ENCODE measurements around the gene RARRES2.

RARRES2 gene

GRCh38 chr7:150361402-150361801 is 20.0 kb upstream of the RARRES2 start:
- DNase-seq (ENCODE audit: low read depth), result no peak

DNA sequence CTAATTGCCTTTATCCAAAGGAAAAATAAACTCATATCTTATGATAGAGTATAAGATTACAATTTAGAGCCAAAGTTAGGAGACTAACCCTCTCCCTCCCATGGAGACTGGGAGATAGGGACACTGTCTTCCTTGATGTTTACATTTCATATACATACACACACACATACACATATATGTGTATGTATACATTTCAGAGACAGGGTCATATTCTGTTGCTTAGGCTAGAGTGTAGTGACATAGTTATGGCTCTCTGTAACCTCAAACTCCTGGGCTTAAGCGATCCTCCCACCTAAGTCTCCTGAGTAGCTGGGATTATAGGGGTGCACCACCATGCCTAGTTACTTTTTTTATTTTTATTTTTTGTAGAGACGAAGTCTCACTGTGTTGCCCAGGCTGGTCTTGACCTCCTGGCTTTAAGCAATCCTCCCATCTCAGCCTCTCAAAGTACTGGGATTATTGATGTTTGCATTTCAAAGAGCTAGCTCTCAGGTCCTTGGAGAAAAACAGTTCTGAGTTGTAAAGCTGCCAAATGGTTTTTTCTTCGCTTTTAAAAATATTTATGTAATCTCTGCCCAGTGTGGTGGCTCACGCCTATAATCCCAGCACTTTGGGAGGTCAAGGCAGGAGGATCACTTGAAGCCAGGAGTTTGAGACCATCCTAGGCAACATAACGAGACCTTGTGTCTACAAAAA is 19.1 kb upstream of the RARRES2 start:
- DNase-seq (ENCODE audit: low read depth), result no peak

DNA sequence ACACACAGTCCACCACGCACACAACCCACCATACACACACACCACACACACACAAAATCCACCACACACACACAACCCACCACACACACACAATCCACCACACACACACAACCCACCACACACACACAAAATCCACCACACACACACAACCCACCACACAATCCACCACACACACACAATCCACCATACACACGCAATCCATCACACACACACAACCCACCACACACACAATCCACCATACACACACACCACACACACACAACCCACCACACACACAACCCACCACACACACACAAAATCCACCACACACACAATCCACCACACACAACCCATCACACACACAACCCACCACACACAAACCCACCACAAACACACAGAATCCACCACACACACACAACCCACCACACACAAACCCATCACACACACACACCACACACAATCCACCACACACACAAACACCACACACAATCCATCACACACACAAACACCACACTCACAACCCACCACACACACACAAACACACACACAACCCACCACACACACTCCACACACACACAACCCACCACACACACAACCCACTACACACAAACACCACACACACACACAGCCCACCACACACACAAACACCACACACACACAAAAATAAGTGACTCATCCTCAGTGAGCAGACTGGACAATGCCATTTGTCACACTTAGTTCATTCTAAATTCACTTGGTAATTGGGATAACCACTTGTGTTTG is 18.4 kb upstream of the RARRES2 start:
- DNase-seq (ENCODE audit: low read depth), result no peak

DNA sequence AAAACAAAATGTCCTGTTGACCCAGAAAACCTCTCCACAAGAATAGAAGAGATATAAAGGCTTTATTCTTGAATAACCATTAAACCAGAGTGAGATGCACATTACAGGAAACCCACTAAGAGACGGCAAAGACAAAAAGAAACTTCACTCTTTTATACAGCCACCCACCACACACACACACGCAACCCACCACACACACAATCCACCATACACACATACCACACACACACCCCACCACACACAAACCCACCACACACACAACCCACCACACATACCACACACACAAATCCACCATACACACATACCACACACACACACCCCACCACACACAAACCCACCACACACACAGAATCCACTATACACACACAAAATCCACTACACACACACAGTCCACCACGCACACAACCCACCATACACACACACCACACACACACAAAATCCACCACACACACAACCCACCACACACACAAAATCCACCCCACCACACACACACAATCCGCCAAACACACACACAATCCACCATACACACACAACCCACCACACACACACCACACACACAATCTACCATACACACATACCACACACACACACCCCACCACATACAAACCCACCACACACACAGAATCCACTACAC is 17.7 kb upstream of the RARRES2 start:
- no peak for DNase-seq (ENCODE audit: low read depth)

DNA sequence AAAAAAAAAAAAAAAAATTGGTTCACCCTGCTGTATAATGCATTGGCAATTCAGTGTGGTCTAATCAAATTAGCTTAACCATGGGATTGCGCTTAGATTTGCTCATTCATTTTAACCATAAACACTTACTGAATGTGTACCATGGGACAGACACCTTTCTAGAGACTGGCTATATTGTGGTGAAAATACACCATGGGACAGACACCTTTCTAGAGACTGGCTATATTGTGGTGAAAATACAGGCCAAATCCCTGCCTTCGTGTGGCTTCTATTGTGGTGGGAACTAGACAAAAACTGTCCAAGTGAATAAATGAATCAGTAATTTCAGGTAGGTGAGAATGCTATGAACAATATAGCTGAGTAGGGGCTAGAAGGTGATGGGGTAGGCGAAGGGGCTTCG is 17.0 kb upstream of the RARRES2 start:
- no peak for DNase-seq (ENCODE audit: low read depth)

GRCh38 chr7:150357771-150358427 is 16.5 kb upstream of the RARRES2 start:
- DNase-seq (ENCODE audit: low read depth), result peak; percentile 42

GRCh38 chr7:150357270-150357669 is 15.8 kb upstream of the RARRES2 start:
- DNase-seq (ENCODE audit: low read depth), result no peak

GRCh38 chr7:150356265-150356897 is 15.0 kb upstream of the RARRES2 start:
- DNase-seq (ENCODE audit: low read depth), result peak; percentile 44

DNA sequence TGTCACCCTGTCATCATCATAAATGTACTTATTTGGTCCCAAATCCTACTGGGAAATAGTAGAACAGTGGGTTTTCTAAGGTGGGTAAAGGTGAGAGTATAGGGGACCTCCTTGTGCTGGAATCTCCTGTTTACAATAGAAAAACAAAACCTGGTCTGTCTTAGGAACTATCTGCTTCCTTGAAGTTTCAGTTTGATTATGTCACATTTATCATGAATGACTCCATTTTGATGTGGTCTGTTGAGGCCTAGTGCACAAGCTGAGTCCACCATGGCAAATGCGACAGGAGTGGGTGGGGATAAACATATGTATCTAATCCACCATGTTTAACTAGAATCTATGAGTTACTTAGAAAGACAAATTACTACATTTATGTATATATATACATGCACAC is 14.2 kb upstream of the RARRES2 start:
- no peak for DNase-seq (ENCODE audit: low read depth)

DNA sequence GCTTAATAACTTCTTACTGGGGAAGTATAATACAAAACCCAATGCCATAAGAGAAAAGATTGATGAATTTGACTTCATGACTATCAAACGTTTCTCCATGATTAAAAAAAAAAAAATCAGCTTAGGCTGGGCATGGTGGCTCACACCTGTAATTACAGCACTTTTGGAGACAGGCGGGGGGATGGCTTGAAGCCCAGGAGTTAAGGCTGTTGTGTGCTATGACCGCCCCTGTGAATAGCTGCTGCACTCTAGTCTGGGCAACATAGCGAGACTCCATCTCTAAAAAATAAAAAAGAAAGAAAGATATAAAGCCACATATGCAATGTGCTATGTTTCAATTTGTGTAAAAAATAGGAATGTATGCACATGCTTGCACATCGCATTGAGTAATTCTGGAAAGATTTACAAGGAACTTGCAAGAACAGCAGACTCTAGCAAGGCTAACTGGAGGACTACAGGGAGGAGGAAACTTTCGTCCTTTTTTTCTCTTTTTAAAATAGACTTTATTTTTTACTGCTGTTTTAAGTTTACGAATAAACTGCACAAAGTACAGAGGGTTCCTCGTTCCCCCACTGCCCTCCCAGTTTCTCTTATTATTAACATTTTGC is 10.3 kb upstream of the RARRES2 start:
- peak; percentile 46 for DNase-seq (ENCODE audit: low read depth)

DNA sequence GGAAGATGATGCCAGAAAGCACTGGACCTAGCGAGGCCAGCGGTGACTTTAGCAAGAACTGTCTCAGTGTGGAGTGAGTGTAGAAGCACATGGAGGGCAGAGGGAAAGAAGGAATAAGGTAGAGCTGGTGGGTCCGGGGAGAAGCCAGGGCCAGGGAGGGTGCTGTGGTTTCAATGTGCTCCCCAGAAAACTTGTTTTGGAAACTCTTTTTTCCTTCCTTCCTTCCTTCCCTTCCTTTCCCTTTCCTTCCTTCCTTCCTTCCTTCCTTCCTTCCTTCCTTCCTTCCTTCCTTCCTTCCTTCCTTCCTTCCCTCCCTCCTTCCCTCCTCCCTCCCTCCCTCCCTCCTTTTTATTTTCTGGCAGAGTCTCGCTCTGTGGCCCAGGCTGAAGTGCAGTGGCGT is 5.5 kb upstream of the RARRES2 start:
- no peak for DNase-seq (ENCODE audit: low read depth)

- DNase-seq (ENCODE audit: low read depth), result no peak
These were observed 3.6 kb upstream of the RARRES2 start for GRCh38 chr7:150345012-150345411.

GRCh38 chr7:150344299-150344698 is 2.9 kb upstream of the RARRES2 start:
- no peak for DNase-seq (ENCODE audit: low read depth)

GRCh38 chr7:150343225-150343624 is 1.8 kb upstream of the RARRES2 start:
- no peak for DNase-seq (ENCODE audit: low read depth)

DNA sequence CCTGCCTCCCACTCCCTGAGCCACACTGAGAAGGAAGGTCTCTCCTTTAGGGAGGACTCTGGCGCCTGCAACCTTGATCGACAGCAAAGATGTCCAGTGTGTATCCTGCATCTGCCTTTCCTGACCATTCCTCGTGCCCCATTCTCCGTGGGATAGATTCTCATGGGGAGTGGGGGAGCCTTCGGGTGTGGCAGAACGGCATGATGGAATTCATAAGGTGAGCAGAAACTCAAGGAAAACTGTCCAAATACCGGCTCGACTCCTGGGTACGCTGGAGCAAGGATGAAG is 636 bp upstream of the RARRES2 start:
- DNase-seq (ENCODE audit: low read depth), result no peak

DNA sequence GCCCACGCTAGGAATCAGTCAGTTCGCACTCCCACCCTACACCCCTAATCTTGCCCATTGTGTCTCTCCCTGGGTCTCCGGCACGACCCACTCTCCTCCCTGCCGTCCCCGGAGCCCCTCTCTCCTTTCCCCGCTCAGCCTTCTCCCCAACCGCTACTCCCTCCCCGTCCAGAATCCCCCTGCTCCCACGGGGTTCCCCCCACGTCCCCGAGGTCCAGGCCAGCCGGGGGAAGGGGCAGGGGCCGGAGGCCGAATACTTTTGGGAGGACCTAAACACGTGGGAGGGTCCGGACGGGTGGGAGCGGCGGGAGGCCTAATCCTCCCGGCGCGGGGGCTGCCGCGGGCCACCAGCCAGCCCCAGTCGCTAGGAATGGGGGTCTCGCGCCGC is 560 bp downstream of the RARRES2 start:
- no peak for DNase-seq (ENCODE audit: low read depth)

DNA sequence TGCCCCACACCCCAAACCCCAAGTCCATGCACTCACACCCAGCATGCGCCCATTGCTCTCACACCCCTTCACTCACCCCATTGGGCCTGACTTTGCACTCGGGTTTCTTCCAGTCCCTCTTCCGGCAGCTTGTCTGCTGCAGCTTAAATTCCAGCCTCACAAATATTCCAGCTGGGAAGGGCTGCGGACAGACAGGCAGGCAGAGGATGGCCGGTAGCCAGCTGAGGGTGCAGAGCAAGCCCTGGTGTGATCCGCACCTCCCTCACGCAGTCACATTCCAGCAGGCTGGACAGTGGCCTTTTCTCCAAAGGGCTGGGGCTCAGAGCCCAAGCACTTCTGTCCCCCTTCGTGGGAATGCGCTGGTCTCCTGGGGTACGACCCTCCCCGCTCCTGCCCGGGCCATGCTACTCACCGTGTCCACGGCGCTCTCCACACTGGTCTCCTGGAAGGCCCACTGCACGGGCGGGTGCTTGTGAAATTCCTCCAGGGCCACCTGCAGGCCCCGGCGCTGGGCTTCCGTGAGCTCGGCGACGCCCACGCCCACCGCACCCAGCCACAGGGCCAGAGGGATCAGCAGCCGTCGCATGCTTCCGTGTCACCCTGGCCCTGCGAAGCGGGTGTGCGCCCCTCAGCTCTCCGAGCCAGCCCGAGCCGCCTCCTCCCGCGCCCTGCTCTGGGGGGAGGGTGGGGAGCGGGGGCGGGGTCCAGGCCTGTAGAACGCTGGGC is 1.2 kb downstream of the RARRES2 start:
- DNase-seq (ENCODE audit: low read depth), result peak; percentile 67

GRCh38 chr7:150339409-150339809 is 2.0 kb downstream of the RARRES2 start:
- DNase-seq (ENCODE audit: low read depth), result peak; percentile 21

- no peak for DNase-seq (ENCODE audit: low read depth)
These were observed 3.1 kb downstream of the RARRES2 start for GRCh38 chr7:150338166-150338829.

DNA sequence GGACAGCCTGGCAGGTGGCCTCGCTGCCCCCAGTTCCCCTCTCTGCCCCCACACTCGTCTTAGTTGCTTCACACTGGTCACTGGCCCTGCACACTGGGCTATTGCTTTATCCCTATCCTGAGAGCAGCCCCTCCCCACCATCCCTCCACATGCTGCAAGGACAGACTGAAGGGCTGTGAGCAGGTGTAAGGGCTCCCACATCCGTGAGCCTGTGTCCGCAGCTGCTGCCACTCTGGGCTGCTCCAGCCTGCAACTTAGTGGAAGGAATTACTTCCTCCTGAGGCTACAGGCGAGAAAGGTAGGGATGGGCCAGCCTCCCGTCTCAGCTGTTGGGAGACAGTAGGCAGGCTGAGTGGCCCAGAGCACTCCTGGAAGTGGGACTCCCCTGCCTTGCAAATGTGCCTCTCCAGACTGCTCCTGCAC is 3.8 kb downstream of the RARRES2 start:
- no peak for DNase-seq (ENCODE audit: low read depth)

- DNase-seq (ENCODE audit: low read depth), result no peak
These were observed 4.2 kb downstream of the RARRES2 start for GRCh38 chr7:150337179-150337578.
